ENCODE data around the gene STXBP4. TPM values are rescaled to one million over a fixed set of nuclear protein-coding genes. Genes with fewer than 3 reads are reported as not detected.
A peak's percentile ranks its signal among the peaks of the same experiment; 100 is the strongest.

STXBP4 gene
- total RNA-seq, 1 experiment from 2014 or later = 16.8 TPM

DNA sequence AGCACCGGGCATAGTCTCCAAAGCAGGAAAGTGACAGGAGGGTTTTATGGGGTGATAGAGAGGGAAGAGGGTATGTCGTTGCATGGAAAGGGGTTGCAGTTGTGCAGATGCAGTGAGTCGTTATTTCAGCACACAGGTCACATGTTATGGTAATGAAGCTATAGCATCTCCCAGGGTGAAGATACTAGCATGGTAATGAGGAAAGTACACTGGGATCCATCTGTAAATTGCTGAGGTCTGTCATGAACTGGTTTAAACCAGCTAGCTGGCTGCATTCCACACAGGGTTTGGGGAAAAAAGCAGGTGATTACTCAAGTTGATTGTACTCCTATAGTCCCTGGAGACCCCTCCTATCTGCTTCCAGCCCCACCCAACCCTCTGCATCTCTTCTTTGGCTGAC, 11.8 kb upstream of the STXBP4 start:
- POLR2A ChIA-PET = no interaction called here
- Histone ChIP-seq H3K27me3 (replicated peaks; ENCODE audit: control insufficient read depth, insufficient read depth, low read length) (no peaks in the 10 kb centered on the region), H3K4me1 (no peaks in the 10 kb centered on the region), H3K9me3 (no peaks in the 10 kb centered on the region), H3K36me3 (ENCODE audit: control insufficient read depth, insufficient read depth, low read length) (no peaks in the 10 kb centered on the region), H3K4me3 (ENCODE audit: low read depth, low read length) (no peak overlapping the region)
- H3K36me3 Mint-ChIP-seq (ENCODE audit: insufficient read depth, unreplicated experiment) = peaks cover 60% of the 10 kb centered on the region
- no peaks in the 10 kb centered on the region for H3K4me1 Mint-ChIP-seq (ENCODE audit: low read depth, unreplicated experiment)
- DNase-seq = no peak
- H3K4me3 Mint-ChIP-seq (ENCODE audit: unreplicated experiment) = no peak overlapping the region
- TF ChIP-seq, protein P1, sequence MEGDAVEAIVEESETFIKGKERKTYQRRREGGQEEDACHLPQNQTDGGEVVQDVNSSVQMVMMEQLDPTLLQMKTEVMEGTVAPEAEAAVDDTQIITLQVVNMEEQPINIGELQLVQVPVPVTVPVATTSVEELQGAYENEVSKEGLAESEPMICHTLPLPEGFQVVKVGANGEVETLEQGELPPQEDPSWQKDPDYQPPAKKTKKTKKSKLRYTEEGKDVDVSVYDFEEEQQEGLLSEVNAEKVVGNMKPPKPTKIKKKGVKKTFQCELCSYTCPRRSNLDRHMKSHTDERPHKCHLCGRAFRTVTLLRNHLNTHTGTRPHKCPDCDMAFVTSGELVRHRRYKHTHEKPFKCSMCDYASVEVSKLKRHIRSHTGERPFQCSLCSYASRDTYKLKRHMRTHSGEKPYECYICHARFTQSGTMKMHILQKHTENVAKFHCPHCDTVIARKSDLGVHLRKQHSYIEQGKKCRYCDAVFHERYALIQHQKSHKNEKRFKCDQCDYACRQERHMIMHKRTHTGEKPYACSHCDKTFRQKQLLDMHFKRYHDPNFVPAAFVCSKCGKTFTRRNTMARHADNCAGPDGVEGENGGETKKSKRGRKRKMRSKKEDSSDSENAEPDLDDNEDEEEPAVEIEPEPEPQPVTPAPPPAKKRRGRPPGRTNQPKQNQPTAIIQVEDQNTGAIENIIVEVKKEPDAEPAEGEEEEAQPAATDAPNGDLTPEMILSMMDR (IDR thresholded peaks at IDR 0.05; ENCODE audit: insufficient read depth in 1 of 2, low read depth in 1 of 2, low read length in 1 of 2, severe bottlenecking in 1 of 2, unreplicated experiment in 1 of 2) = no peak
- H3K9me3 Mint-ChIP-seq (ENCODE audit: unreplicated experiment) = no peaks in the 10 kb centered on the region
- no TSS peak for BruUV-seq (replicated peaks)
- CTCF ChIA-PET = interaction anchor here (0.5 kb wide), 1 partner anchor 680 kb away, joined by 5 read pairs; no protein-coding TSS in a partner anchor
- H3K27ac Mint-ChIP-seq (ENCODE audit: unreplicated experiment) = no peak overlapping the region
- no peaks in the 10 kb centered on the region for H3K27me3 Mint-ChIP-seq (ENCODE audit: insufficient read depth, unreplicated experiment)
- intact Hi-C loops (cut with micrococcal nuclease; ENCODE audit: unreplicated experiment) = no loop called here

DNA sequence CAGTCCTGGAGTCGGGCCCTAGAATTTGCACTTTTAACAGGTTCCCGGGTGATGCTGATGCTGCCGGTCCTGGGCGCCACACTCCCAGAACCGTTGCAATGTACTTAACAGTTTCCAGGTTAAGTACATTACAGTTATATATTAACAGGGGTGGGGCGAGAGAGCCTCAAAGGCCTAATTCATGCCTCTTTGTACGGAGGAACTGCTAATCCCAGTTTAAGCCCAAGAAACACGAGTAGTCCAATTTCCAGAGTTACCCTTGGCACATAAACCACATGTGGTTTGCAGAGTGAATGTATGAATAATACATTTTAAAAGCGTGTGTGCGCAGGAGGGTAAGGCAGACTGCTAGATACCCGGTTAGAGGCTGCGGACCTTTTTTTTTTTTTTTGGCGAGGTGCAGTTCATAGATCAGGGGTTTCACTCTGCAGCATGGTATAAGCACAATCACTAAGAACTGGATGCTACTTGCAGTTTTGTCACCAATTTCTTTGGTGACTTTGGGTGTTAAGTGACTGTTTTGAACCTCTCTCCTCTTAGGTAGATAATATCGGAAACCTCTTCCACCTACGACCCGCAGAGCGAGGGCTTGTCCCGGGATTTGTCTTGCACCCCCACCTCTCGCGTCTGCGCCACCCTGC, 824 bp upstream of the STXBP4 start:
- intact Hi-C loops (cut with micrococcal nuclease; ENCODE audit: unreplicated experiment) = loop anchor here (2.0 kb wide), 1 partner anchor 67 kb away; the partner anchor contains the start of gene TOM1L1
- TSS peak; percentile 35 for BruUV-seq (replicated peaks)
- CTCF ChIA-PET = no interaction called here
- no peaks in the 10 kb centered on the region for H3K27me3 ChIP-seq (replicated peaks; ENCODE audit: control insufficient read depth, insufficient read depth, low read length)
- H3K36me3 ChIP-seq (ENCODE audit: control insufficient read depth, insufficient read depth, low read length) = no peaks in the 10 kb centered on the region
- POLR2A ChIA-PET = interaction anchor here (1.0 kb wide), 1 partner anchor 12 kb away, joined by 4 read pairs; no protein-coding TSS in a partner anchor
- no peaks in the 10 kb centered on the region for H3K9me3 ChIP-seq
- peak; percentile 43 to 71 for DNase-seq
- Mint-ChIP-seq H3K27ac (ENCODE audit: unreplicated experiment) (no peak overlapping the region), H3K36me3 (ENCODE audit: insufficient read depth, unreplicated experiment) (peaks cover 18% of the 10 kb centered on the region), H3K4me3 (ENCODE audit: unreplicated experiment) (no peak overlapping the region), H3K9me3 (ENCODE audit: unreplicated experiment) (no peaks in the 10 kb centered on the region), H3K4me1 (ENCODE audit: low read depth, unreplicated experiment) (no peaks in the 10 kb centered on the region), H3K27me3 (ENCODE audit: insufficient read depth, unreplicated experiment) (no peaks in the 10 kb centered on the region)
- H3K4me3 ChIP-seq (ENCODE audit: low read depth, low read length) = peak overlapping the region; percentile 62
- H3K4me1 ChIP-seq = peaks cover 23% of the 10 kb centered on the region
- TF ChIP-seq, protein P1 (IDR thresholded peaks at IDR 0.05; ENCODE audit: insufficient read depth in 1 of 2, low read depth in 1 of 2, low read length in 1 of 2, severe bottlenecking in 1 of 2, unreplicated experiment in 1 of 2) = peak; percentile 41 to 61

DNA sequence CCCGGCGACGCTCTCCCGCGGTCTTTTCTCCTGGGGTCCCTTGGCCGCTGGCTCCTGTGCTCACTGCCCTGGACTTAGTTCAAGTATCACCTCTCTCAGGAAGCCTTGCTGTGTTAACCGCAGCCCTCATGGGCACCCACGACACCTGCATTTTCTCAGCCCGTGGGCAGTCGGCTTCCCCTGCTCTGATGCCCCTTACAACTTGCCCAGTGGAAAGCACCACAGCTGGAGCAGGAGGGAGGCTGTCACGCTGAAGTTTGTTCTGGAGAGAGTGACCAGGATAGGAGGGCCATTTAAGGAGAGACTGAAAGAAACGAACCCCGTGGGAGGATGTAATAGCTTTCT, 395 bp downstream of the STXBP4 start:
- CTCF ChIA-PET = no interaction called here
- H3K4me3 Mint-ChIP-seq (ENCODE audit: unreplicated experiment) = no peak overlapping the region
- POLR2A ChIA-PET = no interaction called here
- H3K9me3 Mint-ChIP-seq (ENCODE audit: unreplicated experiment) = no peaks in the 10 kb centered on the region
- Histone ChIP-seq H3K36me3 (ENCODE audit: control insufficient read depth, insufficient read depth, low read length) (no peaks in the 10 kb centered on the region), H3K27me3 (replicated peaks; ENCODE audit: control insufficient read depth, insufficient read depth, low read length) (no peaks in the 10 kb centered on the region), H3K4me3 (ENCODE audit: low read depth, low read length) (peak overlapping the region; percentile 62), H3K9me3 (no peaks in the 10 kb centered on the region), H3K4me1 (peaks cover 23% of the 10 kb centered on the region)
- H3K4me1 Mint-ChIP-seq (ENCODE audit: low read depth, unreplicated experiment) = no peaks in the 10 kb centered on the region
- peaks cover 10% of the 10 kb centered on the region for H3K36me3 Mint-ChIP-seq (ENCODE audit: insufficient read depth, unreplicated experiment)
- H3K27me3 Mint-ChIP-seq (ENCODE audit: insufficient read depth, unreplicated experiment) = no peaks in the 10 kb centered on the region
- intact Hi-C loops (cut with micrococcal nuclease; ENCODE audit: unreplicated experiment) = loop anchor here (2.0 kb wide), 1 partner anchor 68 kb away; the partner anchor contains the start of gene TOM1L1
- no peak for DNase-seq
- TF ChIP-seq, protein P1 (IDR thresholded peaks at IDR 0.05; ENCODE audit: insufficient read depth in 1 of 2, low read depth in 1 of 2, low read length in 1 of 2, severe bottlenecking in 1 of 2, unreplicated experiment in 1 of 2) = no peak
- TSS peak; percentile 46 for BruUV-seq (replicated peaks)
- no peak overlapping the region for H3K27ac Mint-ChIP-seq (ENCODE audit: unreplicated experiment)

Measured in Caco-2 (cell line).